ENCODE measurements around the gene HCK. TPM values are rescaled to one million over a fixed set of nuclear protein-coding genes. Genes with fewer than 3 reads are reported as not detected.

The HCK gene
- total and polyA plus RNA-seq, 9 of the 15 experiments (the other 6 are each of a cell fraction or from before 2014, with no cell fraction given): 0.09 to 0.51 (median 0.27) TPM; not detected in 6

- Histone ChIP-seq H3K27me3 (ENCODE audit: control insufficient read depth in 2 of 2, insufficient read depth in 2 of 2, low read length in 2 of 2) (peaks cover 2 to 15% of the 10 kb centered on the region in 2 experiments; a peak in 2 of 5 replicates), H3K9ac (ENCODE audit: insufficient read depth in 1 of 2, low read depth in 2 of 2, low read length in 2 of 2) (no peak overlapping the region), H3K4me1 (replicated peaks in 1 of 2; ENCODE audit: control insufficient read depth in 2 of 2, insufficient read depth in 2 of 2, low read length in 2 of 2) (peaks cover 0 to 11% of the 10 kb centered on the region in 2 experiments; a peak in 4 of 5 replicates), H3K27ac (ENCODE audit: extremely low read depth, low read depth, low read length) (no peak overlapping the region), H3K4me3 (no peak overlapping the region), H4K20me1 (replicated peaks; ENCODE audit: control insufficient read depth, insufficient read depth, low read length) (no peaks in the 10 kb centered on the region; the same call in 1 of the 2 replicates), H3K4me2 (ENCODE audit: insufficient read depth, low read length) (no peak overlapping the region), H3K9me1 (ENCODE audit: control insufficient read depth, insufficient read depth, low read length) (no peaks in the 10 kb centered on the region), H3K9me3 (replicated peaks; ENCODE audit: control insufficient read depth, insufficient read depth, low read depth, low read length) (no peaks in the 10 kb centered on the region), H3K79me2 (ENCODE audit: control insufficient read depth, insufficient read depth, low read length) (no peaks in the 10 kb centered on the region), H2AFZ (ENCODE audit: low read depth, low read length) (peak overlapping the region; percentile 54), H3K36me3 (ENCODE audit: control insufficient read depth, insufficient read depth, low read length) (no peaks in the 10 kb centered on the region)
- no peak for DNase-seq (ENCODE audit: extremely low read depth in 1 of 4, low spot score in 3 of 4)
- FAIRE-seq: no peak
- in situ Hi-C loops (cut with MboI) (no loop called here), intact Hi-C loops (cut with micrococcal nuclease) (no loop called here)
- no TSS peak for BruUV-seq (replicated peaks)
- POLR2A ChIA-PET: interaction anchor here (0.5 to 0.6 kb wide), 2 partner anchors 9 to 146 kb away, joined by 3 read pairs; no protein-coding TSS in a partner anchor
- CTCF ChIA-PET (ENCODE audit: low intra/inter-chr PET ratio): no interaction called here
- ATAC-seq: peak; percentile 48
- WGBS (ENCODE audit: insufficient coverage, low coverage, missing lambda C conversion rate): 11% methylated on average over 10 of the region's 10 CpGs
- TF ChIP-seq HMG20A (CRISPR knock-in tag; conservative IDR thresholded peaks at IDR 0.05) (no peak), TEAD1 (CRISPR knock-in tag; IDR thresholded peaks at IDR 0.05) (no peak), MAZ (CRISPR knock-in tag; conservative IDR thresholded peaks at IDR 0.05 in 1 of 2, IDR thresholded peaks at IDR 0.05 in 1 of 2) (peak in 1 of 2 experiments; percentile 12; a peak in 1 of 4 replicates), LARP7 (IDR thresholded peaks at IDR 0.05) (no peak), NCOR1 (IDR thresholded peaks at IDR 0.05) (no peak), ILK (tag; IDR thresholded peaks at IDR 0.05; ENCODE audit: borderline replicate concordance, low read depth) (no peak), SMARCA5 (IDR thresholded peaks at IDR 0.05) (no peak), KDM5B (IDR thresholded peaks at IDR 0.05; ENCODE audit: insufficient replicate concordance, low read depth, low read length) (no peak), ZNF561 (CRISPR knock-in tag; conservative IDR thresholded peaks at IDR 0.05) (no peak), ZNF589 (CRISPR knock-in tag; IDR thresholded peaks at IDR 0.05; ENCODE audit: low read depth) (no peak), ZBTB7A (IDR thresholded peaks at IDR 0.05; ENCODE audit: borderline replicate concordance, control insufficient read depth, low read depth, low read length) (no peak), E2F6 (IDR thresholded peaks at IDR 0.05; ENCODE audit: borderline replicate concordance in 1 of 2, extremely low read depth in 1 of 2, insufficient read depth in 1 of 2, insufficient read length in 1 of 2, low read depth in 1 of 2, low read length in 1 of 2, poor library complexity in 1 of 2, severe bottlenecking in 1 of 2) (no peak), POLR2AphosphoS2 (IDR thresholded peaks at IDR 0.05; ENCODE audit: low read length) (no peak), ETV1 (tag; conservative IDR thresholded peaks at IDR 0.05; ENCODE audit: low read depth) (peak; percentile 26; the same call in 1 of the 2 replicates), FOXP4 (CRISPR knock-in tag; IDR thresholded peaks at IDR 0.05; ENCODE audit: borderline replicate concordance) (no peak)
Measured at GRCh38 chr20:32007787-32008616, 44.0 kb upstream of the HCK start.

Data from K562 (cell line).